Spleen (tissue), 11 donors: Measurements from ENCODE around the gene TMEM232. TPM values are rescaled to one million over a fixed set of nuclear protein-coding genes. Genes with fewer than 3 reads are reported as not detected.

ENCODE experiments used
- DNase-seq: peaks from one replicate; pipeline ENCODE4 v3.0.0-alpha.2; 2020
- H3K27ac ChIP-seq, 8 donors: fragments of 200-600 bp; sonication (generic) in 7 of 8; 1 replicate in 4 of 8; 2 replicates in 4 of 8; pipeline versions ENCODE4 v1.5.0 to v1.8.0; 2016 to 2021; ENCODE audit warnings: inconsistent platforms in 4 of 8, mild to moderate bottlenecking in 4 of 8, moderate library complexity in 1 of 8
- H3K27me3 ChIP-seq, 7 donors: fragments of 200-600 bp; sonication (generic) in 6 of 7; replicated peaks in 1 of 7; 1 replicate in 4 of 7; 2 replicates in 3 of 7; pipeline versions ENCODE4 v1.5.0 to v1.8.0; 2016 to 2021; ENCODE audit warnings: inconsistent platforms in 3 of 7, mild to moderate bottlenecking in 1 of 7
- H3K36me3 ChIP-seq, 6 donors: fragments of 200-600 bp; sonication (generic) in 5 of 6; 1 replicate in 4 of 6; 2 replicates in 2 of 6; pipeline versions ENCODE4 v1.5.0 to v1.8.0; 2016 to 2021; ENCODE audit warnings: inconsistent platforms in 2 of 6
- H3K4me1 ChIP-seq, 6 donors: fragments of 200-600 bp; sonication (generic) in 5 of 6; 1 replicate in 3 of 6; 2 replicates in 3 of 6; pipeline versions ENCODE4 v1.5.0 to v1.8.0; 2016 to 2021; ENCODE audit warnings: inconsistent platforms in 3 of 6
- H3K4me3 ChIP-seq, 8 donors: fragments of 200-600 bp; sonication (generic) in 7 of 8; 1 replicate in 4 of 8; 2 replicates in 4 of 8; pipeline versions ENCODE4 v1.5.0 to v1.8.0; 2016 to 2021; ENCODE audit warnings: inconsistent platforms in 4 of 8, mild to moderate bottlenecking in 4 of 8, moderate library complexity in 2 of 8
- H3K9me3 ChIP-seq, 8 donors: fragments of 200-600 bp; sonication (generic) in 7 of 8; 1 replicate in 4 of 8; 2 replicates in 4 of 8; pipeline versions ENCODE4 v1.5.0 to v1.8.0; 2016 to 2021; ENCODE audit warnings: inconsistent platforms in 4 of 8
- POLR2A ChIP-seq, 3 donors: fragments of 450-650 bp; IDR thresholded peaks; one replicate each; pipeline ENCODE4 v1.5.1; 2017; ENCODE audit warnings: antibody characterized with exemption in 3 of 3, mild to moderate bottlenecking in 1 of 3
- POLR2AphosphoS5 ChIP-seq, 3 donors: sonication (generic); formaldehyde crosslinking; IDR thresholded peaks; one replicate each; pipeline ENCODE4 v1.5.1; 2017; ENCODE audit warnings: antibody characterized with exemption in 3 of 3
- WGBS, 5 donors: extraction: QIAGEN DNeasy Blood & Tissue Kit in 3 of 5; methylation state at CpG; one replicate each; pipeline versions ENCODE4 v1.1.5 to v1.1.7; 2013 to 2018; 5-methylcytosine and 5-hydroxymethylcytosine counted together
- intact Hi-C: fragments of 100-400 bp; cut with DNase I; formaldehyde crosslinking; loops from one replicate; pipeline ENCODE4 v1.15.0; 2023; ENCODE audit warnings: low total_unique reads
- polyA plus RNA-seq, 3 donors: library from polyadenylated mRNA; stranded (reverse); fragments of 200-250 nt; gene quantifications; one replicate each; pipeline ENCODE4 v1.2.1, GENCODE V29; 2013
- total RNA-seq, 7 donors: library from RNA; depleted of rRNA in 3 of 7; stranded (reverse); fragments of >200 nt in 3 of 7; fragmentation: NEBNext Ultra II Directional in 4 of 7; extraction: Animal tissue kit (Norgen Biotek cat#: 25700) in 4 of 7; gene quantifications; one replicate each; pipeline versions ENCODE4 v1.1.0 to v1.2.1, GENCODE V29; 2016 to 2021
- TF ChIP-seq, protein P1 (sequence below), 11 experiments: fragments of 200-600 bp in 7 of 11; fragments of 450-650 bp in 4 of 11; sonication (generic) in 4 of 11; IDR thresholded peaks in 8 of 11; conservative IDR thresholded peaks in 3 of 11; 1 replicate in 7 of 11; 2 replicates in 4 of 11; pipeline versions ENCODE4 v1.4.0 to v1.8.0; 2016 to 2021; ENCODE audit warnings: antibody characterized with exemption in 11 of 11, inconsistent platforms in 4 of 11, mild to moderate bottlenecking in 1 of 11
- donor health status: healthy with polysubstance abuse.
- donor health status: DM: no; HTN: no; CAD: no; lungs with moderate emphysema.
- donor health status: DM: no; HTN: no; CAD: no.
- donor health status: Bipolar disorder and iron deficiency.
- donor health status: healthy.
- donor health status: DM: no; HTN: no; CAD: no.
- donor health status: DM: yes; HTN: yes; CAD: no.

Gene TMEM232
- total and polyA plus RNA-seq, 10 donors, result 0.11 to 4.3 (median 2.6) TPM

DNA sequence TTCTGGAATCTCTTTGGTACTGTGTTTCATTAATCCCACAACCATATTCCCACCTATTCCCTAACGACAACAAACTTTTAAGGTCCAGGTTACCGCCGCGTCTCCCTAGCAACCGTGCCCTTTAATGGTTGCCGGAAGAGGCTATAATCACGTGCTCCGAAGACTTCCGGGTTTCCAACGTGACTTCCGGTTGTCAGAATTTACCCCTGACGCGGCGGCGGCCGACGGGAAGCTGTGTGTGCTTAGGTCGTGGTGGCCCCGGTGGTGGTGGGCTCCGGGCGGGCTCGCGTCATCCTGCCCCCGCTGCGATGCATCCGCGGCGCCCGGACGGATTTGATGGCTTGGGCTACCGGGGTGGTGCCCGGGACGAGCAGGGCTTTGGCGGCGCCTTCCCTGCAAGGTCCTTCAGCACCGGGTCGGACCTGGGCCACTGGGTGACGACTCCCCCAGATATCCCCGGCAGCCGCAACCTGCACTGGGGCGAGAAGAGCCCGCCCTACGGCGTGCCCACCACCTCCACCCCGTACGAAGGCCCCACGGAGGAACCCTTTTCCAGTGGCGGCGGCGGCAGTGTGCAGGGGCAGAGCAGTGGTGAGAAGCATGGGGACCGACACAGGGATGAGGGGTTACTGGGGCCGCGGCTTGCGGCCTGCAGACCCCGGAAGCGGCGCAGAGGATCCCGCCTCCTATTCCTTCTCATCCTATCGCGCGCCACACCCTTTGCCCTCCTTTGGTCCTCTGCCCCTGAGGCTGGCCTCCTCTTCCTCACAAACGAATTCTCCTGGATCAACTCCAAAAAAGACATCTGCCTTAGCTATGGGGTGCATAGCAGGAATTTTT lies 12.6 kb upstream of the TMEM232 start, which contains the start of gene SLC25A46:
Gene SLC25A46 (plus strand): TSS at position 196 of the 840 bp plus-strand sequence. CDS start 113 bp downstream, at position 309.
- Histone ChIP-seq H3K27me3 (peaks cover 0 to 5% (median 0%) of the 10 kb centered on the region in 7 donors), H3K36me3 (peaks cover 0 to 6% (median 0%) of the 10 kb centered on the region in 6 donors), H3K9me3 (no peaks in the 10 kb centered on the region), H3K27ac (peak within 1 kb of the TSS; percentile 80 to 97 (median 94)), H3K4me1 (peaks cover 15 to 64% (median 37%) of the 10 kb centered on the region in 6 donors), H3K4me3 (peak within 1 kb of the TSS; percentile 71 to 94 (median 92))
- WGBS, 5 donors, result 0% methylated on average over 23 to 62 of the region's 62 CpGs
- intact Hi-C loops, result loop anchor here (5.0 kb wide), 1 partner anchor 358 kb away; no protein-coding TSS in a partner anchor
- peak in 2 of 3 donors; percentile 73 to 76 for TF ChIP-seq POLR2A (IDR thresholded peaks at IDR 0.05)
- peak; percentile 93 to 96 (median 95) for TF ChIP-seq POLR2AphosphoS5 (IDR thresholded peaks at IDR 0.05)
- TF ChIP-seq, protein P1, sequence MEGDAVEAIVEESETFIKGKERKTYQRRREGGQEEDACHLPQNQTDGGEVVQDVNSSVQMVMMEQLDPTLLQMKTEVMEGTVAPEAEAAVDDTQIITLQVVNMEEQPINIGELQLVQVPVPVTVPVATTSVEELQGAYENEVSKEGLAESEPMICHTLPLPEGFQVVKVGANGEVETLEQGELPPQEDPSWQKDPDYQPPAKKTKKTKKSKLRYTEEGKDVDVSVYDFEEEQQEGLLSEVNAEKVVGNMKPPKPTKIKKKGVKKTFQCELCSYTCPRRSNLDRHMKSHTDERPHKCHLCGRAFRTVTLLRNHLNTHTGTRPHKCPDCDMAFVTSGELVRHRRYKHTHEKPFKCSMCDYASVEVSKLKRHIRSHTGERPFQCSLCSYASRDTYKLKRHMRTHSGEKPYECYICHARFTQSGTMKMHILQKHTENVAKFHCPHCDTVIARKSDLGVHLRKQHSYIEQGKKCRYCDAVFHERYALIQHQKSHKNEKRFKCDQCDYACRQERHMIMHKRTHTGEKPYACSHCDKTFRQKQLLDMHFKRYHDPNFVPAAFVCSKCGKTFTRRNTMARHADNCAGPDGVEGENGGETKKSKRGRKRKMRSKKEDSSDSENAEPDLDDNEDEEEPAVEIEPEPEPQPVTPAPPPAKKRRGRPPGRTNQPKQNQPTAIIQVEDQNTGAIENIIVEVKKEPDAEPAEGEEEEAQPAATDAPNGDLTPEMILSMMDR (IDR thresholded peaks at IDR 0.05 in 8 of 11, conservative IDR thresholded peaks at IDR 0.05 in 3 of 11), result no peak
- DNase-seq, result peak; percentile 95

DNA sequence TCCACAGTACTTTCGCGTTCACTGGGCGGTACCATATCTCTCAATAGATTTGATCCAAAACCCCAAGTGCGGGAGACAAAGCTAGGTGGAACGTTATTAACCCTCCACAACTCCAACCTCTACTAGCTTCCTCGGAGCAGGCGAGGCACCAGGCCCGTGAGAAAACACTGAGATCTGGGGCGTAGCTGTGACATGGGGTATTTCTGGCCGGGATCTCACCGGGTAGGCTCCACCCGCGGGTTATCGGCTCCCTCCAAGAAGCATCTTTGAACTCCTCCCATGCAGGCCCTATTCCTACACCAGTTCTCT lies 12.0 kb upstream of the TMEM232 start:
- peak overlapping the region; percentile 80 to 97 (median 94) for H3K27ac ChIP-seq
- intact Hi-C loops, result loop anchor here (5.0 kb wide), 1 partner anchor 359 kb away; no protein-coding TSS in a partner anchor
- peak; percentile 86 for DNase-seq
- WGBS, 5 donors, result 0 to 1% (median 0%) methylated on average over 14 of the region's 14 CpGs
- no peak for TF ChIP-seq POLR2A (IDR thresholded peaks at IDR 0.05)
- TF ChIP-seq, protein P1 (IDR thresholded peaks at IDR 0.05 in 8 of 11, conservative IDR thresholded peaks at IDR 0.05 in 3 of 11), result no peak
- no peak for TF ChIP-seq POLR2AphosphoS5 (IDR thresholded peaks at IDR 0.05)
- peaks cover 0 to 5% (median 0%) of the 10 kb centered on the region in 7 donors for H3K27me3 ChIP-seq
- H3K4me1 ChIP-seq, result peaks cover 15 to 59% (median 34%) of the 10 kb centered on the region in 6 donors
- H3K4me3 ChIP-seq, result peak overlapping the region; percentile 71 to 94 (median 92)
- no peaks in the 10 kb centered on the region for H3K9me3 ChIP-seq
- H3K36me3 ChIP-seq, result peaks cover 0 to under 1% (median 0%) of the 10 kb centered on the region in 6 donors

DNA sequence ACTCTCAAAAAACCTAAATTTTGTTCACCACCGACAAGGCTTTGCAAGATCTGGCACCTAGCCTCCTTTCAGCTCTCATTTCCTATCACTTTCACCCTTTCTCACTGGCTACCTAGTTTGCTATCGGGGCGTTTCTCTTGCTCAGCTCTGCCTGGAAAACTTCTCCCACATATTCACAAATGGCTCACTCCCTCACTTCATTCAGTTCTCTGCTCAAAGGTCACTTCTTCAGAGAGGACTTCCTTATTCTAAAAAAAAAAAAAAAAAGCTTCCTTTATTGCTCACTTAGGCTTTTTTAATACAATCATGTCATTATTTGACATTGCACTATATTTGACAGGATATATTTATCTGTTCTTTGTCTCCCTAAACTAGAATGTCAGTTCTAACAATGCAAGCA lies 10.3 kb upstream of the TMEM232 start:
- TF ChIP-seq POLR2A (IDR thresholded peaks at IDR 0.05), result no peak
- TF ChIP-seq, protein P1 (IDR thresholded peaks at IDR 0.05 in 8 of 11, conservative IDR thresholded peaks at IDR 0.05 in 3 of 11), result no peak
- no peak for TF ChIP-seq POLR2AphosphoS5 (IDR thresholded peaks at IDR 0.05)
- Histone ChIP-seq H3K4me3 (no peak overlapping the region), H3K27me3 (peaks cover 0 to 5% (median 0%) of the 10 kb centered on the region in 7 donors), H3K9me3 (no peaks in the 10 kb centered on the region), H3K36me3 (no peaks in the 10 kb centered on the region), H3K27ac (no peak overlapping the region), H3K4me1 (peaks cover 15 to 43% (median 26%) of the 10 kb centered on the region in 6 donors)
- no peak for DNase-seq
- intact Hi-C loops, result loop anchor here (5.0 kb wide), 1 partner anchor 361 kb away; no protein-coding TSS in a partner anchor
- 67 to 91% (median 79%) methylated on average over 3 of the region's 3 CpGs for WGBS, 5 donors

DNA sequence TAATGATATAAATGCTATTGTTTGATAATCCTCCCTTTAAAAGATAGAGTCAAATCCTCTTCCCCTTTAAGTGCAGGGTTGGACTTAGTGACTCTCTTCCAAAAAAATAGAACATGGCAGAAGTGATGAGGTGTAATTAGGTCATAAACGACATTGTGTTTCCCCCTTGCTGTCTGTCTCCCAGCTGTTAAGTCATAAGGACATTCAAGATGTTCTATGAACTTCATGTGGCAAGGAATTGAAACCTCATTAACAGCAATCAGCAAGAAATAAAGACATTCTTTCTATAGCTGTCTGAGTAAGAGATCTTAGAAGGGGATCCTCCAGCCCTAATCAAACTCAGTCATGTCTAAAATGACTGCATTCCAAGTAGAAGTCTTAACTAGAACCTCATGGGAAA lies 9.1 kb upstream of the TMEM232 start:
- WGBS, 5 donors, result 54 to 71% (median 68%) methylated on average over 1 of the region's 1 CpG
- DNase-seq, result no peak
- Histone ChIP-seq H3K27ac (no peak overlapping the region), H3K9me3 (no peaks in the 10 kb centered on the region), H3K27me3 (peaks cover 0 to 5% (median 0%) of the 10 kb centered on the region in 7 donors), H3K4me1 (peaks cover 15 to 32% (median 16%) of the 10 kb centered on the region in 6 donors), H3K4me3 (no peak overlapping the region), H3K36me3 (no peaks in the 10 kb centered on the region)
- no peak for TF ChIP-seq POLR2A (IDR thresholded peaks at IDR 0.05)
- TF ChIP-seq POLR2AphosphoS5 (IDR thresholded peaks at IDR 0.05), result no peak
- TF ChIP-seq, protein P1 (IDR thresholded peaks at IDR 0.05 in 8 of 11, conservative IDR thresholded peaks at IDR 0.05 in 3 of 11), result no peak
- intact Hi-C loops, result loop anchor here (5.0 kb wide), 1 partner anchor 362 kb away; no protein-coding TSS in a partner anchor
